NCI-H345 treated with DMSO at 0.1 percent for 48 hours (cell line): Measurements from ENCODE around the gene CDKN1A.
A peak's percentile ranks its signal among the peaks of the same experiment; 100 is the strongest.

Source experiments
- DNase-seq: peaks from one replicate; lab custom pipeline; 2025; ENCODE audit not compliant: unreplicated experiment; lab: John Stamatoyannopoulos, UW

The CDKN1A gene

DNA sequence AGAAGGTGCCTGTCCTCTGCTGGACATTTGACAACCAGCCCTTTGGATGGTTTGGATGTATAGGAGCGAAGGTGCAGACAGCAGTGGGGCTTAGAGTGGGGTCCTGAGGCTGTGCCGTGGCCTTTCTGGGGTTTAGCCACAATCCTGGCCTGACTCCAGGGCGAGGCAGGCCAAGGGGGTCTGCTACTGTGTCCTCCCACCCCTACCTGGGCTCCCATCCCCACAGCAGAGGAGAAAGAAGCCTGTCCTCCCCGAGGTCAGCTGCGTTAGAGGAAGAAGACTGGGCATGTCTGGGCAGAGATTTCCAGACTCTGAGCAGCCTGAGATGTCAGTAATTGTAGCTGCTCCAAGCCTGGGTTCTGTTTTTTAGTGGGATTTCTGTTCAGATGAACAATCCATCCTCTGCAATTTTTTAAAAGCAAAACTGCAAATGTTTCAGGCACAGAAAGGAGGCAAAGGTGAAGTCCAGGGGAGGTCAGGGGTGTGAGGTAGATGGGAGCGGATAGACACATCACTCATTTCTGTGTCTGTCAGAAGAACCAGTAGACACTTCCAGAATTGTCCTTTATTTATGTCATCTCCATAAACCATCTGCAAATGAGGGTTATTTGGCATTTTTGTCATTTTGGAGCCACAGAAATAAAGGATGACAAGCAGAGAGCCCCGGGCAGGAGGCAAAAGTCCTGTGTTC is 1.3 kb upstream of the CDKN1A start:
- DNase-seq, result peak; percentile 20

DNA sequence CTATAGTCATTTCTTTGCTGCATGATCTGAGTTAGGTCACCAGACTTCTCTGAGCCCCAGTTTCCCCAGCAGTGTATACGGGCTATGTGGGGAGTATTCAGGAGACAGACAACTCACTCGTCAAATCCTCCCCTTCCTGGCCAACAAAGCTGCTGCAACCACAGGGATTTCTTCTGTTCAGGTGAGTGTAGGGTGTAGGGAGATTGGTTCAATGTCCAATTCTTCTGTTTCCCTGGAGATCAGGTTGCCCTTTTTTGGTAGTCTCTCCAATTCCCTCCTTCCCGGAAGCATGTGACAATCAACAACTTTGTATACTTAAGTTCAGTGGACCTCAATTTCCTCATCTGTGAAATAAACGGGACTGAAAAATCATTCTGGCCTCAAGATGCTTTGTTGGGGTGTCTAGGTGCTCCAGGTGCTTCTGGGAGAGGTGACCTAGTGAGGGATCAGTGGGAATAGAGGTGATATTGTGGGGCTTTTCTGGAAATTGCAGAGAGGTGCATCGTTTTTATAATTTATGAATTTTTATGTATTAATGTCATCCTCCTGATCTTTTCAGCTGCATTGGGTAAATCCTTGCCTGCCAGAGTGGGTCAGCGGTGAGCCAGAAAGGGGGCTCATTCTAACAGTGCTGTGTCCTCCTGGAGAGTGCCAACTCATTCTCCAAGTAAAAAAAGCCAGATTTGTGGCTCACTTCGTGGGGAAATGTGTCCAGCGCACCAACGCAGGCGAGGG is 594 bp upstream of the CDKN1A start:
- peak; percentile 35 for DNase-seq

DNA sequence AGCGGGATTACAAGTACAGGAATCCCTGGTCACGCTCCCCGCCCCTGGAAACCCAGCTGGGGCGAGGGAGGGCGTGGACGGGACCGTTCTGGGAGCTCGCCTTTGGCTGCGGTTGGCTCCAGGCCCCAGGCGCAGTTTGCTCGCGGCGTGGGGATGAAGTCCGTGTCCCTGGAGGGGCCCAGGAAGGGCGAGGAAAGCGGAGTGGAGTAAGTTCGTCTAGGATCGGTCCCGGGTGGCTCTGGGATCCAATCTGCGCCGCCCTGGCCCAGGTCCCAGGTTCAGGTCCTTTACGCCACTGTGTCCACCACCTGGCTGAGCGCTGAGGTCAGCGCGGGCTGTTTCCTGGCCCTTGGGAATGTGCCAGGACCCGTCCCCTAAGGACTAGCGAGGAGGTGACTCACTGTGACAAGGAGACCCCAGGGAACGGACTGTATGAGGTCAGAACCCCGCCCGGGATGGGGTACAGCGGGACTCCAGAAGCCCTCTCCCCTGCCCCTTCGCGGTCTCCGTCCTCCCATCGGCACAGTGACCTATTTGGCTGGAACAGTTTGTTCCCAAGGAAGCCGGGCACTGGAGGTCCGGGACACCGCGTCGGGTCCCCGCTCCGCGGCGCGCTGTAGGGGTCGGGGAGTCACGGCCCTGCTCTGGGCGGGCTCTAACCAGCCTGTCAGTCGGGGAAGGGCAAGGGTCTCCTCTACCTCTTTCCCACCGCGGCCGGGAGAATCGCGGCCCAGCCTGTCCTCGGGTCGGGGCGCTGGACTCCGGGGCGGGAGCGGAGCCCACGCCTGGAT is 724 bp downstream of the CDKN1A start:
- no peak for DNase-seq

DNA sequence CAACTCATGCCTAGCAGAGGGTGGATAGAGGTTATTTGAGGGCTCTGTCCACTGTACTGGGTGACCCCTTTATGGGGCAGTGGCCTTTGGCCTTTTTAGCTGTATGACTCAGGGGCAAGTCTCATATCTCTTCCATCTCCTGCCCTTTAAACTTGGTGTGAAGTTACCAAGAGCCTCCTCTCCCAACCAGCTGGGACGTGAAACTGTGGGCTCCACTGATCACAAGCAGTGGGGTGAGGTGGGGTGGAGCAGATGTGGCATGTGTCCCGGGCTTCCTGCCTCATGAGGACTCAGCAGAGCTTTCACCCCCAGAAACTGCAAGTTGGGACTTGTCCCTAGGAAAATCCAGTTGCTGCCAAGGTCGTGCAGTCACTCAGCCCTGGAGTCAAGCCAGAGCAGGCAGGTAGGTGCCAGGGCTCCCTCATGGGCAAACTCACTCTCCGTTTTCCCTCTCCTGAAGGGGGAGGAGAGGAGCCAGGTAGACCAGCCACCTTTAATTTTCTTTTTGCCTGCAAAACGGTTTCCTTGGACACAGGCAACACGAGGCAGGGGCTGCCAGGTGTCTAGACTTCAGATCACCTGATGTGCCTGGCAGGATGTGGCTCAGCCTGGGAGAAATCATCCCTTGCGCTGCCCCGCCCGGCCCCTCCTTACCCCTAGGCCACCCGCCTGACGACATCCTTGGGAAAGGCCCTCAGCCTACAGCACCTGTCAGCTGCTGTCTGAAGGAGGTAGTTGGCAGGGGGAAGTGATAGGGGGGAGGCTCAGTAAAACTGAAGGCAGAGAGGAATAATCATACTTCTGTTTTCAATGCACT is 4.0 kb downstream of the CDKN1A start:
- DNase-seq, result peak; percentile 87

DNA sequence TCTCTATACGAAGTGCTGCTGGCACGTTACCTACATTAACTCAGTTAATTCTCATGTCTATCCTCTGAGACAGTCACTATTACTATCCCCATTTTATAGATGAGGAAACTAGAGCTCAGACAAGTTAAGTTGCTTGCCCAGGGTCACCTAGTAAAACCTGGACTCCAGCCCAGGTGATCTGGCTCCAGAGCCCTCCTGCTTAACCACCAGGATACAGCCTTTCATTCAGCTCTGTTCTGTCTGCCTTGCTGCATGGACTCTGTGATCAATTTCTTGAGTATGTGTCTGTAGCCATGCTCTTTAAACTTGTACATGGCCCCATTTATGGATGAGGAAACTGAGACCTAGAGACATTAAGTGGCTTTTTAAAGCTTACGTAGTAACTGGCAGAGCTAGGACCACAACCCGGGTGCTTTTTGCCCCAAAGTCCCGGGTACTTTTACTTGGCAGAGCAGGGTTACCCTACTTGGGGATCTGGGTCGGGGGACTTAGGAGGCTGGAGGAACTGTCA is 4.7 kb downstream of the CDKN1A start:
- DNase-seq, result no peak

DNA sequence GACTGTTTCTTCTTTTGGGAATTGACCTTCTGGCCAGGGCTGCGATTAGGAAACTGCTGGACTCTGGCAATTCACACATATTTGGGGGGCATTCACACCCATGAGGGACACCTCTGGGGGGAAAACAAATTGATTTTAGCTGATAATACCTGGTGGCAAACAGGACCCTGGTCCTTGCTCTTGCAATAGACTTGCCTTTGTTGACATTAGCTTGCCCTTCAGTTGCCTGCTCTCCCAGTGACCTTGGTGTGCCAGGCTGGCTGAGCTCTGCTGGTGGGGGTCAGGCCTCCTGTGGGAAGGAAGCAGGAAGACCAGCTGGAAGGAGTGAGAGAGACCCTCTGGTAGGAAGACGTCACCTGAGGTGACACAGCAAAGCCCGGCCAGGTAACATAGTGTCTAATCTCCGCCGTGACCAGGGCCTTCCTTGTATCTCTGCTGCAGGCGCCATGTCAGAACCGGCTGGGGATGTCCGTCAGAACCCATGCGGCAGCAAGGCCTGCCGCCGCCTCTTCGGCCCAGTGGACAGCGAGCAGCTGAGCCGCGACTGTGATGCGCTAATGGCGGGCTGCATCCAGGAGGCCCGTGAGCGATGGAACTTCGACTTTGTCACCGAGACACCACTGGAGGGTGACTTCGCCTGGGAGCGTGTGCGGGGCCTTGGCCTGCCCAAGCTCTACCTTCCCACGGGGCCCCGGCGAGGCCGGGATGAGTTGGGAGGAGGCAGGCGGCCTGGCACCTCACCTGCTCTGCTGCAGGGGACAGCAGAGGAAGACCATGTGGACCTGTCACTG is 5.3 kb downstream of the CDKN1A start:
- DNase-seq, result no peak

DNA sequence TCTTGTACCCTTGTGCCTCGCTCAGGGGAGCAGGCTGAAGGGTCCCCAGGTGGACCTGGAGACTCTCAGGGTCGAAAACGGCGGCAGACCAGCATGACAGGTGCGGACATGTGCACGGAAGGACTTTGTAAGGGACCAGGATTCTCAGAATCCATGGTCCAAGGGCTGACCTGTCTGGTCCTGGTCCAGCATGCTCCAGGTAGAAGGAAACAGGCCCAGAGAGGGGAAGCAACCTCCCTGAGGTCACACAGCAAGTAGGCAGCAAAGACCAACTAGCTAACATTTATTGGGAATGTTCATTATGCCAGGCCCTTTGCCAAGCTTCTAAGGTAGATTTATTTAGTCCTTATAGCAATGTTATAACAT is 5.9 kb downstream of the CDKN1A start:
- no peak for DNase-seq

DNA sequence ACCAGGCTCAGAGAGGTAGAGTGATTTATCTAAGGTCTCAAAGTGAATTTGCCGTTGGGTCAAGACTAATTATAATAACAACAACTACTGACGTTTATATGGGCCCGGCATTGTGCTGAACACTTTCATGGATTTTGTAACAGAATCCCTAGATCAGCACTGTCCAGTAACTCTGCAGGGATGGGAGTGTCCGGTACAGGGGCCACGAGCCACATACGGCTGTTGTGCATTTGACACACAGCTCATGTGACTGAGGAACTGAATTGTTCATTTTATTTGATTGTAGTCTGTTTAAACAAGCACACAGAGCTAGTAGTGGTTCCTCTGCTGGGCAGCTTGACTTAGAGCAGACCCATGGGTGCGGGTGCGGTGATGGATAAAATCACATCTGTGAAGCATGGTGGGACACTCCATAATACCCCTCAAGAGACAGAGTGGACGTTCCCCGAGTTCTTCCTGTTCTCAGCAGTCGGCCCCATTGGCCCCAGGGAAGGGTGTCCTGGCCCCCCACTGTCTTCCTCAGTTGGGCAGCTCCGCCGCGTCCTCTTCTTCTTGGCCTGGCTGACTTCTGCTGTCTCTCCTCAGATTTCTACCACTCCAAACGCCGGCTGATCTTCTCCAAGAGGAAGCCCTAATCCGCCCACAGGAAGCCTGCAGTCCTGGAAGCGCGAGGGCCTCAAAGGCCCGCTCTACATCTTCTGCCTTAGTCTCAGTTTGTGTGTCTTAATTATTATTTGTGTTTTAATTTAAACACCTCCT is 6.8 kb downstream of the CDKN1A start:
- DNase-seq, result no peak

DNA sequence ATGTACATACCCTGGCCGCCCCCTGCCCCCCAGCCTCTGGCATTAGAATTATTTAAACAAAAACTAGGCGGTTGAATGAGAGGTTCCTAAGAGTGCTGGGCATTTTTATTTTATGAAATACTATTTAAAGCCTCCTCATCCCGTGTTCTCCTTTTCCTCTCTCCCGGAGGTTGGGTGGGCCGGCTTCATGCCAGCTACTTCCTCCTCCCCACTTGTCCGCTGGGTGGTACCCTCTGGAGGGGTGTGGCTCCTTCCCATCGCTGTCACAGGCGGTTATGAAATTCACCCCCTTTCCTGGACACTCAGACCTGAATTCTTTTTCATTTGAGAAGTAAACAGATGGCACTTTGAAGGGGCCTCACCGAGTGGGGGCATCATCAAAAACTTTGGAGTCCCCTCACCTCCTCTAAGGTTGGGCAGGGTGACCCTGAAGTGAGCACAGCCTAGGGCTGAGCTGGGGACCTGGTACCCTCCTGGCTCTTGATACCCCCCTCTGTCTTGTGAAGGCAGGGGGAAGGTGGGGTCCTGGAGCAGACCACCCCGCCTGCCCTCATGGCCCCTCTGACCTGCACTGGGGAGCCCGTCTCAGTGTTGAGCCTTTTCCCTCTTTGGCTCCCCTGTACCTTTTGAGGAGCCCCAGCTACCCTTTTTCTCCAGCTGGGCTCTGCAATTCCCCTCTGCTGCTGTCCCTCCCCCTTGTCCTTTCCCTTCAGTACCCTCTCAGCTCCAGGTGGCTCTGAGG is 7.6 kb downstream of the CDKN1A start:
- DNase-seq, result no peak

DNA sequence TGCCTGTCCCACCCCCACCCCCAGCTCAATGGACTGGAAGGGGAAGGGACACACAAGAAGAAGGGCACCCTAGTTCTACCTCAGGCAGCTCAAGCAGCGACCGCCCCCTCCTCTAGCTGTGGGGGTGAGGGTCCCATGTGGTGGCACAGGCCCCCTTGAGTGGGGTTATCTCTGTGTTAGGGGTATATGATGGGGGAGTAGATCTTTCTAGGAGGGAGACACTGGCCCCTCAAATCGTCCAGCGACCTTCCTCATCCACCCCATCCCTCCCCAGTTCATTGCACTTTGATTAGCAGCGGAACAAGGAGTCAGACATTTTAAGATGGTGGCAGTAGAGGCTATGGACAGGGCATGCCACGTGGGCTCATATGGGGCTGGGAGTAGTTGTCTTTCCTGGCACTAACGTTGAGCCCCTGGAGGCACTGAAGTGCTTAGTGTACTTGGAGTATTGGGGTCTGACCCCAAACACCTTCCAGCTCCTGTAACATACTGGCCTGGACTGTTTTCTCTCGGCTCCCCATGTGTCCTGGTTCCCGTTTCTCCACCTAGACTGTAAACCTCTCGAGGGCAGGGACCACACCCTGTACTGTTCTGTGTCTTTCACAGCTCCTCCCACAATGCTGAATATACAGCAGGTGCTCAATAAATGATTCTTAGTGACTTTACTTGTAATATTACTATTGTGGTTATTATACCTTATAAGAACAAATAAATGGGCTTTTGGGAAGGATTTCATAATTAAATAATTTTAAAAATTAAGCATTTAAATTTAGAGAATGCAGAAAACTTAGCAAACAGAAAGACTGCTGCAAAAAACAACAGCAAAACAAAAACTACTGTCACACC is 8.4 kb downstream of the CDKN1A start:
- DNase-seq, result no peak

DNA sequence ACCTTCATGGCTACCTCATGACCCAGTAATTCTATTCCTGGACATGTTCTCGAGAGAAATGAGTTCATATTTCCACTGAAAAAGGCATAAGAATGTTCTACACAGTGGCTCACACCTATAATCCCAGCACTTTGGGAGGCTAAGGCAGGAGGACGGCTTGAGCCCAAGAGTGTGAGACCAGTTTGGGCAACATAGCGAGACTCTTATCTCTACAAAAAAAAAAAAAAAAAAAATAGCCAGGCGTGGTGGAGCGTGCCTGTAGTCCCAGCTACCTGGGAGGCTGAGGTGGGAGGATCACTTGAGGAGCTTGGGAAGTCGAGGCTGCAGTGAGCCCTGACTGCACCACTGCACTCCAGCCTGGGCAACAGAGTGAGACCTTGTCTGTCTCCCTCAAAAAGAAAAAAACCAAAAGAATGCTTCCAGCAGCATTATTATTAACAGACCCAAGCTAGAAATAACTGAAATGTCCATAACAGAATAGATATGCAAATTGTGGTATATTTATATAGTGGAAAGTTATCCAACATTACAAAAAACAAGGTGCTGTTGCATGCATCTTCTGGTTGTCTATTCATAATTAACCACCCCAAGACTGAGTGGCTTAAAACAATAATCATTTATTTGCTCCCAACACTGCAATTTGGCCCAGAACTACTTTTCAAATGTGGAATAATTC is 9.7 kb downstream of the CDKN1A start:
- DNase-seq, result no peak

DNA sequence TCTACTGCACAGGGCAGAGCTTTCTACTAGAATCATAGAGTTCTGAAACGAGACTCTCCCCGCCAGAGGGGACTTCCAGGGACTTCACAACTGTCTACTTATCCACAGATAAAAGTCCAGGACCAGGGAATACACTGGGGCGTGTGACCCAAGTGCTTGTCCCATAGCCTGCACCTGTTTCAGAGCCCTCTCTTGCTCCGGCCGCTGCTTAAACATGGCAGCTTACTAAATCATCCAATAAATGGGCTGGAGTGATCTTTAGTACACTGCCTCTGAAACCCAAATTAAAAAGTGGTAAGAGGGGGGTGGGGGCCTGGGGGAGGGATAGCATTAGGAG is 10.2 kb downstream of the CDKN1A start:
- no peak for DNase-seq

DNA sequence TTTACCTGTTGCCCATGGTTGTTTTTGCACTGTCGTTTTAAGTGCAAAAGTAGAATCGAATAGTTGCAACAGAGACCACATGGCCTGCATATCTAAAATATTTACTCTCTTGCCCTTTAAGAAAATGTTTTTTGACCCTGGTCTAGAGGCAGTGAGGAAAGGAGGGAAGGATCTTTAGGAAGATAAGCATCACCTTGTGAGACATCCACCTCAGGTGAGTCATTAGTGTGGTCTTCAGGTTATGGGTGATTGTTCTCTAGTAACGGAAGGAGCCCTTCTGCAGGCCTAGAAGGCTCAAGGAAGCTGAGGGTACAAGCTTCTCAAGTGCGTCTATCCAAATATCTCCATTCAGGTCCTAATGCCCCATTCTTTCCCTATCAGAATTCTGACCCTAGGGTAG is 12.5 kb downstream of the CDKN1A start:
- DNase-seq, result no peak

DNA sequence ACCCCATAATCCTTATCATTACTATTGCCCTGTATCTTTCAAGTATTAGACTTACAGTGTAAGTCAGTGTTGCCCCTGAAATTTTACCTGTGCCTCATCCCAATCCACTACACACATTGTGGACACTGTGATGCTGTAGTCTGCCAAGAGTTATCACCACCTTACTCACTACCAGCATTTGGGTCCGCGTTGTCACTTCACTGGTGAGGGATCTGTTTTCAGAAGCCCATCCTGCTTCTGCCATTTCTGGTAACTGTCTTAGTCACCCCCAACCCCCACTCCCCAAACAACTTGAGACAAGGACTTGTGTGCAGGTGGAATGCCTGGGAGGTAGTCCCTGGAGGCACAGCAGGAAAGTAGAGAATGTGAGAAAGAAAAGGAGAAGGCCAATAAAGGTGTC is 13.1 kb downstream of the CDKN1A start:
- no peak for DNase-seq

DNA sequence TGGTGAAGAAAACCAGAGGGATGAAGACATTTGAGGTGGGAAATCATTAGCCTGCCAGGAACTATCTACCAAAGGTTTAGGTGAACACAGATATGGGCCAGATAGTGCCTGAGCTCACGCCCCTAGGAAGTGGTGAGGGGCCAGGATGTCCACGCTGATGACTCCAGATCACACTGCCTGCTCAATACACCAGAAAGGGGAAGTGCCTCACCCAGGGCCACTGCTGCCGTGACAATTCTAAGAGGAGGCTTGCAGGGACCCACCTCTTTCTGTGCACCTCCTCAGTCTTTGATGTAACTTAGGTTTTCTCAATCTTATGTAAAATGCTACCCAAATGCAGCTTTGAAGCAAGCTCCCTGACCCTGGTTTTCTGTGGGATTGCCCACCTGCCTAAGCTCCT is 13.7 kb downstream of the CDKN1A start:
- DNase-seq, result no peak

DNA sequence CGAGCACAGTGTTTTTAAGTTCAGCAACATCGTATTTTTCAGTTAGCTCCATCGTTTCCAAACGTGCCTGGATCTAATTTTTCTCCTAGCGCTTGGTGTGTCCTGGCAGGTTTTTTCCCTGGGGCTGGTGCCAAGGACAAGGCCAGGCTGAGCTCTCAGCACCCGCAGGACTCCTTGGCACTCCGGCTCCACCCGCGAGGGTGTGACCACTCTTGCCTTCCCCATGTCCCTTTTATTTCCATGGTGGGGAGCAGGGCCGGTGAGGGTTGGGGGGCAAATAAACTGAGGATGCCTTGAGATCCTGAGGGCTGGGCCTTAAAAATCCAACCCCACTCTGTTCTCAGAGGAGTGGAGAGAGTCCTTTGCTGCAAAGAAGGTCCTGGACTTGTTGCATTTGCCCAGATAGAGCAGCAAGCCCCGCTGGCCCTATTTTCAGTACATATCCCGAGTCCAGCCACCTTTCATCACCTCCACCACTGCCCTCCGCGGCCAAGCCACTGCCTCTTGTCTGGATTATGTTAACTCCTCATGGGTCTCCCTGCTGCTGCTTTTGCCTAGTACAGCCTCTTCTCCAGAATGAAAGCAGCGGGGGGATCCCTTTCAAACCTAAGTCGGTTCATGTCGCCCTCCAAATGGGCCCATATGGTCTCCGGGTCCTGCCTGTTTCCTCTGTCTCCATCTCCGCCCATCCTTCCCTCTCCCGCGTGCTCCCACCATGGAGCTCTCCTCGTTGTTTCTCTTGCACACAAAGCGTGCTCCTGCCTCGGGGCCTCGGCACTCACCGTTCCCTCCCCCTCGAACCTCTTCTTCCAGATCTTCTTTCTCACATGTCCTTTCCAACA is 14.6 kb downstream of the CDKN1A start:
- no peak for DNase-seq

DNA sequence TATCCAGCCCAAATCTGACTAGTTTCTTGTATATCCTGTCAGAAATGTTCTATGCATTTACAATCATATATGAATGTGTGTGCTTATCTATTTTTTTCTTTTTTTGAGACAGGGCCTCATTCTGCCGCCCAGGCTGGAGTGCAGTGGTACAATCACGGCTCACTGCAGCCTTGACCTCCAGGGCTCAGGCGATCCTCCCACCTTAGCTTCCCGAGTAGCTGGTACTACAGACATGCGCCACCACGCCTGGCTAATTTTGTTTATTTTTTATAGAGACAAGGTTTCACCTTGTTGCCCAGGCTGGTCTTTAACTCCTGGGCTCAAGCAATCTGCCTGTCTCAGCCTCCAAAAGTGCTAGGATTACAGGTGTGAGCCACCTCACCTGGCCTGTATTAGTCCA is 16.1 kb downstream of the CDKN1A start:
- no peak for DNase-seq
